H9 (cell line): ENCODE results near the gene PRODH. TPM values are rescaled to one million over a fixed set of nuclear protein-coding genes. Genes with fewer than 3 reads are reported as not detected.

Experiments
- DNase-seq: peaks from one replicate; pipeline ENCODE4 v3.0.0-alpha.2; 2017
- H2AFZ ChIP-seq: one replicate; pipeline ENCODE4 v1.6.1; 2013; ENCODE audit warnings: mild to moderate bottlenecking, low read length, control low read depth, moderate library complexity
- H2AK5ac ChIP-seq: 2 replicates; pipeline ENCODE4 v1.6.1; 2013; ENCODE audit warnings: low read length, control low read depth, mixed read lengths; ENCODE audit not compliant: insufficient read length
- H2BK120ac ChIP-seq: one replicate; pipeline ENCODE4 v1.6.1; 2013; ENCODE audit warnings: low read depth, mild to moderate bottlenecking, low read length, control low read depth, inconsistent platforms; ENCODE audit not compliant: poor library complexity, severe bottlenecking
- H2BK12ac ChIP-seq: 2 replicates; pipeline ENCODE4 v1.6.1; 2013; ENCODE audit warnings: low read length, control low read depth, mixed read lengths, low read depth; ENCODE audit not compliant: insufficient read length
- H2BK15ac ChIP-seq: 2 replicates; pipeline ENCODE4 v1.6.1; 2013; ENCODE audit warnings: low read depth, low read length, control low read depth
- H2BK20ac ChIP-seq: one replicate; pipeline ENCODE4 v1.6.1; 2013; ENCODE audit warnings: low read depth, mild to moderate bottlenecking, low read length, control low read depth, inconsistent platforms; ENCODE audit not compliant: poor library complexity, severe bottlenecking
- H2BK5ac ChIP-seq: 2 replicates; pipeline ENCODE4 v1.6.1; 2013; ENCODE audit warnings: low read length, control low read depth, mixed read lengths; ENCODE audit not compliant: insufficient read length
- H3K14ac ChIP-seq: 2 replicates; pipeline ENCODE4 v1.6.1; 2013; ENCODE audit warnings: low read length, control low read depth; ENCODE audit not compliant: insufficient read depth
- H3K18ac ChIP-seq: 2 replicates; pipeline ENCODE4 v1.6.1; 2013; ENCODE audit warnings: low read depth, mild to moderate bottlenecking, mixed read lengths, low read length, control low read depth; ENCODE audit not compliant: insufficient read length
- H3K23ac ChIP-seq: 2 replicates; pipeline ENCODE4 v1.6.1; 2013; ENCODE audit warnings: low read length, control low read depth, mixed read lengths, low read depth; ENCODE audit not compliant: insufficient read length
- H3K23me2 ChIP-seq: 2 replicates; pipeline ENCODE4 v1.6.1; 2013; ENCODE audit warnings: low read depth, mild to moderate bottlenecking, mixed read lengths, low read length, control low read depth; ENCODE audit not compliant: insufficient read length, poor library complexity, severe bottlenecking
- H3K27ac ChIP-seq: 2 replicates; pipeline ENCODE4 v1.5.1; 2013; ENCODE audit warnings: low read length, control low read depth, mixed read lengths, low read depth; ENCODE audit not compliant: insufficient read length
- H3K27me3 ChIP-seq: 2 replicates; pipeline ENCODE4 v1.6.1; 2013; ENCODE audit warnings: low read length, control low read depth, inconsistent platforms; ENCODE audit not compliant: insufficient read depth
- H3K4ac ChIP-seq: 2 replicates; pipeline ENCODE4 v1.6.1; 2013; ENCODE audit warnings: low read depth, mild to moderate bottlenecking, control low read depth, inconsistent platforms, low read length, moderate library complexity
- H3K4me1 ChIP-seq: 2 replicates; pipeline ENCODE4 v1.6.1; 2013; ENCODE audit warnings: low read length, control low read depth, inconsistent platforms; ENCODE audit not compliant: insufficient read depth
- H3K4me2 ChIP-seq: 2 replicates; pipeline ENCODE4 v1.6.1; 2013; ENCODE audit warnings: low read length, control low read depth, mixed read lengths; ENCODE audit not compliant: insufficient read length, insufficient read depth
- H3K56ac ChIP-seq: 2 replicates; pipeline ENCODE4 v1.6.1; 2013; ENCODE audit warnings: low read depth, mild to moderate bottlenecking, mixed read lengths, low read length, control low read depth; ENCODE audit not compliant: insufficient read length
- H3K79me1 ChIP-seq: 2 replicates; pipeline ENCODE4 v1.6.1; 2013; ENCODE audit warnings: low read depth, mild to moderate bottlenecking, moderate library complexity, low read length, control low read depth, inconsistent platforms; ENCODE audit not compliant: insufficient read depth, poor library complexity, severe bottlenecking
- H3K79me2 ChIP-seq: 2 replicates; pipeline ENCODE4 v1.6.1; 2013; ENCODE audit warnings: low read length, control low read depth, inconsistent platforms; ENCODE audit not compliant: insufficient read depth
- H3K9ac ChIP-seq: 2 replicates; pipeline ENCODE4 v1.6.1; 2013; ENCODE audit warnings: low read length, control low read depth, mixed read lengths; ENCODE audit not compliant: insufficient read length; ENCODE audit errors: extremely low read depth
- H3K9me3 ChIP-seq: one replicate; pipeline ENCODE4 v1.6.1; 2013; ENCODE audit warnings: low read depth, low read length, inconsistent platforms; ENCODE audit not compliant: control insufficient read depth
- H3T11ph ChIP-seq: one replicate; pipeline ENCODE4 v1.6.1; 2013; ENCODE audit warnings: mild to moderate bottlenecking, low read length, control low read depth, inconsistent platforms
- H4K20me1 ChIP-seq: one replicate; pipeline ENCODE4 v1.6.1; 2013; ENCODE audit not compliant: control insufficient read depth, insufficient read length, insufficient read depth
- H4K5ac ChIP-seq: 2 replicates; pipeline ENCODE4 v1.6.1; 2013; ENCODE audit warnings: low read depth, mild to moderate bottlenecking, mixed read lengths, low read length, control low read depth; ENCODE audit not compliant: insufficient read length
- H4K8ac ChIP-seq: replicated peaks from 2 replicates; pipeline ENCODE4 v1.6.1; 2013; ENCODE audit warnings: low read length, control low read depth, mixed read lengths, low read depth; ENCODE audit not compliant: insufficient read length
- H4K91ac ChIP-seq: 2 replicates; pipeline ENCODE4 v1.6.1; 2013; ENCODE audit warnings: low read depth, mild to moderate bottlenecking, moderate library complexity, mixed read lengths, low read length, control low read depth; ENCODE audit not compliant: insufficient read length
- H3K27ac Mint-ChIP-seq, 3 experiments: 2 replicates in 2 of 3; 3 replicates in 1 of 3; pipeline ENCODE4 v1.8.0; 2020 to 2021; ENCODE audit warnings: mixed read lengths in 3 of 3, mild to moderate bottlenecking in 1 of 3, moderate library complexity in 1 of 3
- H3K27me3 Mint-ChIP-seq: 2 replicates; pipeline ENCODE4 v1.8.0; 2021; ENCODE audit warnings: low read depth, mild to moderate bottlenecking, moderate library complexity, mixed read lengths
- H3K36me3 Mint-ChIP-seq, 3 experiments: 2 replicates in 2 of 3; 3 replicates in 1 of 3; pipeline ENCODE4 v1.8.0; 2020 to 2021; ENCODE audit warnings: low read depth in 3 of 3, mixed read lengths in 3 of 3; ENCODE audit not compliant: insufficient read depth in 1 of 3
- H3K4me1 Mint-ChIP-seq, 2 experiments: 2 replicates each; pipeline ENCODE4 v1.8.0; 2020; ENCODE audit warnings: mixed read lengths in 2 of 2
- H3K4me3 Mint-ChIP-seq, 2 experiments: 2 replicates in 1 of 2; 3 replicates in 1 of 2; pipeline ENCODE4 v1.8.0; 2020 to 2021; ENCODE audit warnings: mild to moderate bottlenecking in 2 of 2, mixed read lengths in 2 of 2, moderate library complexity in 1 of 2
- H3K9me3 Mint-ChIP-seq, 2 experiments: 2 replicates in 1 of 2; 3 replicates in 1 of 2; pipeline ENCODE4 v1.8.0; 2020; ENCODE audit warnings: mild to moderate bottlenecking in 2 of 2, mixed read lengths in 2 of 2, moderate library complexity in 1 of 2
- CTCF ChIP-seq: fragments of 200-600 bp; sonication (generic); conservative IDR thresholded peaks from 3 replicates; pipeline ENCODE4 v1.8.0; 2021; ENCODE audit warnings: antibody characterized with exemption, mild to moderate bottlenecking
- WGBS: extraction: QIAGEN DNeasy Blood & Tissue Kit; methylation state at CpG from one replicate; pipeline ENCODE4 v1.1.7; 2013; ENCODE audit warnings: missing lambda C conversion rate, low lambda C conversion rate, mixed read lengths; ENCODE audit not compliant: insufficient read length; ENCODE audit errors: extremely low coverage; 5-methylcytosine and 5-hydroxymethylcytosine counted together
- total RNA-seq: library from RNA; stranded (reverse); gene quantifications from 2 replicates; pipeline ENCODE4 v1.2.1, GENCODE V29; 2021

Gene PRODH
- total RNA-seq, 1 experiment from 2014 or later = 51.2 TPM

GRCh38 chr22:18927573-18927972 is 8.5 kb downstream of the PRODH start:
- no peaks in the 10 kb centered on the region for H3K4me1 ChIP-seq
- no peak overlapping the region for H2BK5ac ChIP-seq
- WGBS = no CpG with 5 or more reads among the region's 5 CpGs
- H3K36me3 Mint-ChIP-seq = no peaks in the 10 kb centered on the region
- no peak overlapping the region for H3K18ac ChIP-seq
- no peak overlapping the region for H3K27ac Mint-ChIP-seq
- no peak overlapping the region for H3K4me3 Mint-ChIP-seq
- no peak for TF ChIP-seq CTCF
- H3K23ac ChIP-seq = no peak overlapping the region
- DNase-seq = no peak
- no peaks in the 10 kb centered on the region for H3K79me1 ChIP-seq
- H2BK15ac ChIP-seq = no peak overlapping the region
- H3T11ph ChIP-seq = no peak overlapping the region
- no peaks in the 10 kb centered on the region for H3K9me3 ChIP-seq
- no peak overlapping the region for H3K56ac ChIP-seq
- H3K14ac ChIP-seq = no peak overlapping the region
- H3K23me2 ChIP-seq = no peaks in the 10 kb centered on the region
- H3K27me3 Mint-ChIP-seq = no peaks in the 10 kb centered on the region
- H2AK5ac ChIP-seq = no peak overlapping the region
- no peak overlapping the region for H4K91ac ChIP-seq
- H2AFZ ChIP-seq = no peak overlapping the region
- H2BK20ac ChIP-seq = no peak overlapping the region
- H4K8ac ChIP-seq = no peak overlapping the region
- H3K27ac ChIP-seq = no peak overlapping the region
- H3K9me3 Mint-ChIP-seq = no peaks in the 10 kb centered on the region
- no peak overlapping the region for H2BK12ac ChIP-seq
- H4K20me1 ChIP-seq = no peaks in the 10 kb centered on the region
- H3K27me3 ChIP-seq = no peaks in the 10 kb centered on the region
- no peak overlapping the region for H4K5ac ChIP-seq
- no peak overlapping the region for H3K4ac ChIP-seq
- no peaks in the 10 kb centered on the region for H3K79me2 ChIP-seq
- H3K4me2 ChIP-seq = no peak overlapping the region
- no peaks in the 10 kb centered on the region for H3K4me1 Mint-ChIP-seq
- H3K9ac ChIP-seq = no peak overlapping the region
- H2BK120ac ChIP-seq = no peak overlapping the region
